Measurements from ENCODE around the gene MYNN. TPM values are rescaled to one million over a fixed set of nuclear protein-coding genes. Genes with fewer than 3 reads are reported as not detected.

Gene MYNN
- total and polyA plus RNA-seq, 2 of the 13 experiments (the other 11 are each of a cell fraction or from before 2014, with no cell fraction given), result 10.4 to 17.6 TPM

DNA sequence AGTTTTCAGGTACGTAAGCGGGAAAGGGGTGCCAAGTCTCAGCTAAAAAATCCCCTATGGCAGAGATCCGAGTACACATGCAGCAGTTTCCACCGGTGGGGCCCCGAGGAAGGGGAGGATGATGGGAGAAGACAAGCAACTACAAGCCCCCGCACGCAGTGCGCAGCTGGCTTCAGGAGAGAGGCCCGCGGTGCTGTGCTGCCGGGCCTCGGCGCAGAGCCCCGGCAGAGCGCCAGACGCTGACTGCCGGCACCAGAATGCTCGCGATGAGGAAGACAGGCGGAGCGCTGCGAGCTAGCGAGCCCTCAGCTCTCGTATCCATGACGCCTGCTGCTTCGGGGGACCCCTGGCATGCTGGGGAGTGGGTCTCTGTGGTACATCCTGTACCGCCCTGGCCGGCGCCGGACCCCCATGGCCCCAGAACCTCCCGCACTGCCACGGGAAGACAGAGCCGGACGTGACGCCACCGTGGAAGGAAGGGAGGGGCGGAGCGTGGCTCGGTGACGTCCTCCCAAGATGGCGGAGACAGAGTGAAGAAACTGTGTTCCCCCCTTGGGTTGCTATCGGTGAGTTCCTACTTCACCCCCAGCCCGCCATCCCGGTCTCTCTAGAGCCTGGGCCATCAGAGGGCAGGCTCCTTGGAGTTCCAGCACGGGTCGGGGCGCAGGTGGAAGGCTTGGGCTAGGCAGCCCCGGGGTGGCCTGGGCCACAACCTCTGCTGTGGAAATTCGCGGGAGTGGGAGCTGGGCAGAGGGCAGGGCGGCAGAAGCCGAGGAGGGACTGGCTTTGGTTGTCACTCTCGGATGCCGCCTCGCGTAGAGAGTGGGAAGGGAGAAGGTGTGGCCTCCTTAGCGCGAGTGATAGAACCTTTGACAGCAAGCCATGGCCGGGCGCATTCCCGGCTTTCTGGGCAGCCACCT is at the start of gene MYNN (continued):
- TF ChIP-seq ZNF773 (CRISPR knock-in tag; IDR thresholded peaks at IDR 0.05; ENCODE audit: borderline replicate concordance) (peak; percentile 84; the same call in 1 of the 2 replicates), ZNF772 (CRISPR knock-in tag; IDR thresholded peaks at IDR 0.05) (peak; percentile 93; the same call in 1 of the 2 replicates), ZGPAT (CRISPR knock-in tag; IDR thresholded peaks at IDR 0.05) (peak; percentile 90), ZNF350 (CRISPR knock-in tag; IDR thresholded peaks at IDR 0.05; ENCODE audit: borderline replicate concordance, low read depth) (peak; percentile 92), KMT2A (CRISPR knock-in tag; IDR thresholded peaks at IDR 0.05) (peak; percentile 73; the same call in 1 of the 2 replicates), ZNF883 (CRISPR knock-in tag; IDR thresholded peaks at IDR 0.05; ENCODE audit: not compliant biosample characterization) (peak; percentile 85), ARID2 (CRISPR knock-in tag; IDR thresholded peaks at IDR 0.05; ENCODE audit: borderline replicate concordance) (no peak), LCORL (IDR thresholded peaks at IDR 0.05) (no peak), LCORL (CRISPR knock-in tag; IDR thresholded peaks at IDR 0.05) (peak; percentile 49; the same call in 1 of the 2 replicates), ZMYM4 (CRISPR knock-in tag; IDR thresholded peaks at IDR 0.05) (peak; percentile 73), TEAD2 (CRISPR knock-in tag; IDR thresholded peaks at IDR 0.05) (no peak), HDAC6 (IDR thresholded peaks at IDR 0.05; ENCODE audit: low read depth, low read length) (no peak), PRMT3 (CRISPR knock-in tag; IDR thresholded peaks at IDR 0.05; ENCODE audit: borderline replicate concordance, low read depth) (no peak), HDAC2 (CRISPR knock-in tag; IDR thresholded peaks at IDR 0.05) (peak; percentile 78), SSRP1 (CRISPR knock-in tag; IDR thresholded peaks at IDR 0.05) (peak; percentile 56; the same call in 1 of the 2 replicates), NCOA2 (CRISPR knock-in tag; IDR thresholded peaks at IDR 0.05) (peak; percentile 45; the same call in 1 of the 2 replicates), EZH2 (conservative IDR thresholded peaks at IDR 0.05; ENCODE audit: low read depth, low read length) (no peak), DR1 (CRISPR knock-in tag; IDR thresholded peaks at IDR 0.05) (peak; percentile 90), ATF7-NPFF (CRISPR knock-in tag; IDR thresholded peaks at IDR 0.05; ENCODE audit: low read depth) (peak; percentile 37; the same call in 1 of the 2 replicates), ZNF607 (CRISPR knock-in tag; IDR thresholded peaks at IDR 0.05; ENCODE audit: borderline replicate concordance) (no peak), ZNF260 (CRISPR knock-in tag; IDR thresholded peaks at IDR 0.05; ENCODE audit: borderline replicate concordance, low read depth) (no peak)
- TF ChIP-seq, protein P1, sequence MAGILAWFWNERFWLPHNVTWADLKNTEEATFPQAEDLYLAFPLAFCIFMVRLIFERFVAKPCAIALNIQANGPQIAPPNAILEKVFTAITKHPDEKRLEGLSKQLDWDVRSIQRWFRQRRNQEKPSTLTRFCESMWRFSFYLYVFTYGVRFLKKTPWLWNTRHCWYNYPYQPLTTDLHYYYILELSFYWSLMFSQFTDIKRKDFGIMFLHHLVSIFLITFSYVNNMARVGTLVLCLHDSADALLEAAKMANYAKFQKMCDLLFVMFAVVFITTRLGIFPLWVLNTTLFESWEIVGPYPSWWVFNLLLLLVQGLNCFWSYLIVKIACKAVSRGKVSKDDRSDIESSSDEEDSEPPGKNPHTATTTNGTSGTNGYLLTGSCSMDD (CRISPR knock-in tag; IDR thresholded peaks at IDR 0.05), result peak; percentile 92; the same call in 1 of the 2 replicates
- TF ChIP-seq, protein P2, sequence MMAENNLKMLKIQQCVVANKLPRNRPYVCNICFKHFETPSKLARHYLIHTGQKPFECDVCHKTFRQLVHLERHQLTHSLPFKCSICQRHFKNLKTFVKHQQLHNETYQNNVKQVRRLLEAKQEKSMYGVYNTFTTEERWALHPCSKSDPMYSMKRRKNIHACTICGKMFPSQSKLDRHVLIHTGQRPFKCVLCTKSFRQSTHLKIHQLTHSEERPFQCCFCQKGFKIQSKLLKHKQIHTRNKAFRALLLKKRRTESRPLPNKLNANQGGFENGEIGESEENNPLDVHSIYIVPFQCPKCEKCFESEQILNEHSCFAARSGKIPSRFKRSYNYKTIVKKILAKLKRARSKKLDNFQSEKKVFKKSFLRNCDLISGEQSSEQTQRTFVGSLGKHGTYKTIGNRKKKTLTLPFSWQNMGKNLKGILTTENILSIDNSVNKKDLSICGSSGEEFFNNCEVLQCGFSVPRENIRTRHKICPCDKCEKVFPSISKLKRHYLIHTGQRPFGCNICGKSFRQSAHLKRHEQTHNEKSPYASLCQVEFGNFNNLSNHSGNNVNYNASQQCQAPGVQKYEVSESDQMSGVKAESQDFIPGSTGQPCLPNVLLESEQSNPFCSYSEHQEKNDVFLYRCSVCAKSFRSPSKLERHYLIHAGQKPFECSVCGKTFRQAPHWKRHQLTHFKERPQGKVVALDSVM (CRISPR knock-in tag; IDR thresholded peaks at IDR 0.05), result 0 out of 2 replicates have a peak, but pooled peaks have one; percentile 13
